Glutamatergic neuron (in vitro differentiated cells): ENCODE measurements around the gene PDE4A. TPM values are rescaled to one million over a fixed set of nuclear protein-coding genes. Genes with fewer than 3 reads are reported as not detected.
"Not testable (repeated sequence)": the region's sequence is repeated elsewhere in the genome, so short reads cannot be mapped to it uniquely, and the experiment has no call there.

Experiments
- DNase-seq: peaks from one replicate; pipeline ENCODE4 v3.0.0; 2022
- H3K27ac Mint-ChIP-seq: one replicate; pipeline ENCODE4 v1.8.0; 2020; ENCODE audit warnings: mild to moderate bottlenecking, mixed read lengths, inconsistent platforms; ENCODE audit not compliant: unreplicated experiment
- H3K27me3 Mint-ChIP-seq: one replicate; pipeline ENCODE4 v1.8.0; 2020; ENCODE audit warnings: mild to moderate bottlenecking, moderate library complexity, mixed read lengths, inconsistent platforms; ENCODE audit not compliant: unreplicated experiment
- H3K36me3 Mint-ChIP-seq: one replicate; pipeline ENCODE4 v1.8.0; 2020; ENCODE audit warnings: mild to moderate bottlenecking, mixed read lengths, inconsistent platforms; ENCODE audit not compliant: unreplicated experiment
- H3K4me1 Mint-ChIP-seq: one replicate; pipeline ENCODE4 v1.8.0; 2020; ENCODE audit warnings: mild to moderate bottlenecking, low read depth, mixed read lengths, inconsistent platforms; ENCODE audit not compliant: unreplicated experiment
- H3K4me3 Mint-ChIP-seq: one replicate; pipeline ENCODE4 v1.8.0; 2020; ENCODE audit warnings: mild to moderate bottlenecking, mixed read lengths, inconsistent platforms; ENCODE audit not compliant: unreplicated experiment
- H3K9me3 Mint-ChIP-seq: one replicate; pipeline ENCODE4 v1.8.0; 2020; ENCODE audit warnings: mild to moderate bottlenecking, moderate library complexity, mixed read lengths, inconsistent platforms; ENCODE audit not compliant: unreplicated experiment
- CTCF ChIP-seq: fragments of 200-600 bp; sonication (generic); IDR thresholded peaks from one replicate; pipeline ENCODE4 v1.5.0; 2021; ENCODE audit not compliant: partially characterized antibody, unreplicated experiment
- total RNA-seq: library from RNA; stranded (reverse); fragmentation: NEBNext Ultra II Directional; extraction: Animal tissue kit (Norgen Biotek cat#: 25700); gene quantifications from one replicate; pipeline ENCODE4 v1.2.1, GENCODE V29; 2021; ENCODE audit not compliant: unreplicated experiment

PDE4A gene
- total RNA-seq, 1 donor from 2014 or later, result 5.7 TPM

GRCh38 chr19:10453852-10454251 is 33.5 kb downstream of the PDE4A start:
- Mint-ChIP-seq H3K27ac (no peak overlapping the region), H3K36me3 (no peaks in the 10 kb centered on the region), H3K4me3 (peak overlapping the region; percentile 75), H3K4me1 (peaks cover 7% of the 10 kb centered on the region), H3K9me3 (peaks cover 3% of the 10 kb centered on the region), H3K27me3 (peaks cover 7% of the 10 kb centered on the region)
- no peak for DNase-seq
- TF ChIP-seq CTCF, result no peak

GRCh38 chr19:10454267-10454666 is 33.9 kb downstream of the PDE4A start:
- Mint-ChIP-seq H3K9me3 (peaks cover 3% of the 10 kb centered on the region), H3K4me1 (peaks cover 7% of the 10 kb centered on the region), H3K4me3 (no peak overlapping the region), H3K27me3 (peaks cover 5% of the 10 kb centered on the region), H3K27ac (no peak overlapping the region), H3K36me3 (no peaks in the 10 kb centered on the region)
- TF ChIP-seq CTCF, result no peak
- peak; percentile 57 for DNase-seq

GRCh38 chr19:10458733-10459132 is 38.4 kb downstream of the PDE4A start:
- H3K9me3 Mint-ChIP-seq, DNase-seq, H3K27ac Mint-ChIP-seq, H3K4me3 Mint-ChIP-seq, H3K36me3 Mint-ChIP-seq, H3K4me1 Mint-ChIP-seq, H3K27me3 Mint-ChIP-seq: not testable (repeated sequence)

GRCh38 chr19:10460714-10461046 is 40.3 kb downstream of the PDE4A start:
- Mint-ChIP-seq H3K27ac (no peak overlapping the region), H3K4me1 (peaks cover 2% of the 10 kb centered on the region), H3K27me3 (peaks cover 4% of the 10 kb centered on the region), H3K36me3 (no peaks in the 10 kb centered on the region), H3K9me3 (peaks cover 4% of the 10 kb centered on the region), H3K4me3 (no peak overlapping the region)
- no peak for DNase-seq
- no peak for TF ChIP-seq CTCF

- peak; percentile 96 for DNase-seq
- Mint-ChIP-seq H3K9me3 (peaks cover 2% of the 10 kb centered on the region), H3K36me3 (no peaks in the 10 kb centered on the region), H3K4me1 (no peaks in the 10 kb centered on the region), H3K27me3 (peaks cover 4% of the 10 kb centered on the region), H3K4me3 (peak overlapping the region; percentile 25), H3K27ac (no peak overlapping the region)
- no peak for TF ChIP-seq CTCF
Observed at GRCh38 chr19:10461047-10461949, 41.0 kb downstream of the PDE4A start.

- not testable (repeated sequence) for H3K27me3 Mint-ChIP-seq, DNase-seq, H3K9me3 Mint-ChIP-seq, H3K4me1 Mint-ChIP-seq, H3K36me3 Mint-ChIP-seq, H3K27ac Mint-ChIP-seq
- peak overlapping the region; percentile 13 for H3K4me3 Mint-ChIP-seq
Observed at GRCh38 chr19:10462042-10462441, 41.7 kb downstream of the PDE4A start.
